Right lobe of liver (tissue), 6 donors: ENCODE data around the gene FAM151A. TPM values are rescaled to one million over a fixed set of nuclear protein-coding genes. Genes with fewer than 3 reads are reported as not detected.
"Not testable (repeated sequence)": the region's sequence is repeated elsewhere in the genome, so short reads cannot be mapped to it uniquely, and the experiment has no call there.

Source experiments
- ATAC-seq, 4 donors: fragments of 200-7000 bp; cut with Tn5 transposase; one replicate each; pipeline ENCODE4 v1.9.1; 2020; ENCODE audit warnings: mild to moderate bottlenecking in 4 of 4, moderate library complexity in 4 of 4
- DNase-seq, 3 donors: peaks; one replicate each; pipeline ENCODE4 v3.0.0-alpha.2; 2020
- H3K27ac ChIP-seq, 3 donors: fragments of 200-600 bp; one replicate each; pipeline ENCODE4 v1.8.0; 2022
- H3K27me3 ChIP-seq, 2 donors: fragments of 200-600 bp; one replicate each; pipeline ENCODE4 v1.8.0; 2022
- H3K36me3 ChIP-seq, 4 donors: fragments of 200-600 bp; sonication (generic) in 1 of 4; one replicate each; pipeline versions ENCODE4 v1.5.1 to v1.8.0; 2017 to 2022; ENCODE audit warnings: control low read depth in 1 of 4
- H3K4me1 ChIP-seq, 4 donors: fragments of 200-600 bp; sonication (generic) in 1 of 4; one replicate each; pipeline versions ENCODE4 v1.5.1 to v1.8.0; 2017 to 2022; ENCODE audit warnings: control low read depth in 1 of 4
- H3K4me3 ChIP-seq, 3 donors: fragments of 200-600 bp; one replicate each; pipeline ENCODE4 v1.8.0; 2022
- H3K9me3 ChIP-seq, 4 donors: fragments of 200-600 bp; sonication (generic) in 1 of 4; one replicate each; pipeline versions ENCODE4 v1.5.1 to v1.8.0; 2017 to 2022; ENCODE audit warnings: control low read depth in 1 of 4
- CTCF ChIP-seq, 4 donors: fragments of 200-600 bp in 3 of 4; fragments of 450-650 bp in 1 of 4; IDR thresholded peaks; one replicate each; pipeline versions ENCODE4 v1.5.1 to v1.8.0; 2016 to 2022; ENCODE audit warnings: antibody characterized with exemption in 4 of 4, mild to moderate bottlenecking in 2 of 4
- POLR2A ChIP-seq: fragments of 450-650 bp; IDR thresholded peaks from one replicate; pipeline ENCODE4 v1.6.1; 2017; ENCODE audit warnings: antibody characterized with exemption, mild to moderate bottlenecking
- WGBS: methylation state at CpG from one replicate; pipeline ENCODE4 v1.1.6; 2018; ENCODE audit warnings: low coverage, low lambda C conversion rate; ENCODE audit not compliant: insufficient coverage; ENCODE audit errors: missing lambda C conversion rate; 5-methylcytosine and 5-hydroxymethylcytosine counted together
- intact Hi-C, 2 donors: fragments of 100-400 bp; cut with DNase I; formaldehyde crosslinking; loops; one replicate each; pipeline versions ENCODE4 v1.11.2 to v1.14.1; 2022
- total RNA-seq, 6 experiments: library from RNA; depleted of rRNA in 2 of 6; stranded (reverse); fragments of >200 nt in 2 of 6; fragmentation: NEBNext Ultra II Directional in 3 of 6; extraction: Animal tissue kit (Norgen Biotek cat#: 25700) in 3 of 6; gene quantifications; one replicate each; pipeline versions ENCODE4 v1.1.0 to v1.2.4, GENCODE V29; 2016 to 2023
- donor health status: DM: no; HTN: yes; CAD: no.
- donor health status: DM: no; HTN: no; CAD: no.
- donor health status: DM: no; HTN: no; CAD: no.
- donor health status: DM: no; HTN: yes; CAD: no.
- donor health status: DM: no; HTN: yes; CAD: no.

FAM151A gene
- total RNA-seq, 6 experiments from 2014 or later, result 0.12 to 72.9 (median 5.2) TPM

- no peak overlapping the region for H3K27ac ChIP-seq
- ATAC-seq, result no peak
- intact Hi-C loops, result no loop called here
Observed at GRCh38 chr1:54643736-54644135, 20.4 kb upstream of the FAM151A start.

DNA sequence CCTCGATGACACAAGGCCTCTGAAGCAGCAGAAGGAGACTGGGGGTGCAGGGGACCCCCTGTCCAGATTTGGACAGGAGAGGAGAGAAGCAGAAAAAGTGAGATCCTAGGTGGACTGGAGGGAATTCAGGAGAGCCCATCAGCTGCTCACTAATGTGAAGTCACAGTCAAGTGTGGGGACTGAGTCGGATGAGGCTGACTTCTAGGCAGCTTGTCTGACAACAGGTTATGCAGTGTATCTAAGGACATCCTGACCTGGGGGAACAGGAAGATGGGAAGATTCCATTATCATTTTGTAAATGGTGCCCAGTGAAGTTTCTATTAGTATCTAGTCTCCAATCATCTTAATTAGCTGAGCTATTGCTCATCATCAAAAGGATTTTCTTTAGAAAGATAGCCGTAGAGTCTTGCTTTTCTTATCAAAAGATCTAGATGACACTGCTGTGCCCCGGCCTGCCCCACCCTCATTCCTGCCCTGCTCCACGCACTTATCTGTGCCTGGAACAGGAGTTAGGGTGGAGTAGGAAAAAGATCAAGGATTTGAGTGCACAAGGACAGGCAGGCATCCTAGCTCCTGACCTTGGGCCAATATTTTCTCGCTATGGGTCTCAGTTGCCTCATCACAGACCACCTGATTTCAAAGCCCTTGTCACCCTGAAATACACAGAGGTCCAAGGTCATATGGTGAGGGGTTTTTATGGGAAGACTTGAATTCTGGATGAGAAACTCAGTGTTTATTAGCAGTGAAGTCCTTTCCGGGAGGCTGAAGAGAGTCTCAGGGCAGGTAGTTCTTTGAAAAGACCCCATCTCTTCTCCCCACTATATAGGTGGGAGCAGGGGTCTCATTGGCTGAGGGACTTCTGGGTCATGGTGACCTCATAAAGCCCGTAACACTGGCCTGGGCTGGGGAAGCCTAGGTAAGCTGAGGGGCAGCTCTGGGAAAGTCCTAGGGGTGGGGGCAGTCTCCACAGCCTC lies 17.8 kb upstream of the FAM151A start, which contains the start of gene MROH7:
Gene MROH7 (plus strand): TSS at position 924 of the 974 bp plus-strand sequence. CDS start 11,141 bp downstream, outside the sequence.
- ATAC-seq, result no peak
- Histone ChIP-seq H3K4me3 (no peak within 1 kb of the TSS), H3K36me3 (no peaks in the 10 kb centered on the region), H3K4me1 (peaks cover 0 to 3% (median 0%) of the 10 kb centered on the region in 4 donors), H3K9me3 (peaks cover 0 to 7% (median 0%) of the 10 kb centered on the region in 4 donors), H3K27me3 (no peaks in the 10 kb centered on the region), H3K27ac (no peak within 1 kb of the TSS)
- DNase-seq, result no peak
- 51% methylated on average over 6 of the region's 8 CpGs for WGBS
- TF ChIP-seq CTCF (IDR thresholded peaks at IDR 0.05) (no peak), POLR2A (no peak)
- intact Hi-C loops, result no loop called here

More at GRCh38 chr1:54643736-54644135, 20.4 kb upstream of the FAM151A start:
- TF ChIP-seq CTCF (IDR thresholded peaks at IDR 0.05) (no peak), POLR2A (no peak)
- Histone ChIP-seq H3K4me3 (no peak overlapping the region), H3K36me3 (no peaks in the 10 kb centered on the region), H3K9me3 (peaks cover 0 to 7% (median 0%) of the 10 kb centered on the region in 4 donors), H3K4me1 (peaks cover 0 to 11% (median 4%) of the 10 kb centered on the region in 4 donors), H3K27me3 (no peaks in the 10 kb centered on the region)
- no peak for DNase-seq

DNA sequence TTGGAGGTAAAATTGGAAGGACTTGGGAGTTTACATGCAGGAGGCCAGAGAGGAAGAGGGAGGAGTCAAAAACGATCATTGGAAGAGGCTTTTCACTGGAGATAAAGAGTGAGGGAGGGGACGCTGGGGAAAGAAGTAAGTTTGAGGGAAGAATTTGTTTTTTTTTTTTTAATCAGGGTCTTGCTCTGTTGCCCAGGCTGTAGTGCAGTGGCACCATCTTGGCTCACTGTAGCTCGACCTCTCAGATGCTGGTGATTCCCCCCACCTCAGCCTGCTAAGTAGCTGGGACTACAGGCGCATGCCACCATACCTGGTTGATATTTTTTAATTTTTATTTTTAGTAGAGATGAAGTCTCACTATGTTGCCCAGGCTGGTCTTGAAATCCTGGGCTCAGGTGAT lies 17.0 kb upstream of the FAM151A start:
- Histone ChIP-seq H3K27me3 (no peaks in the 10 kb centered on the region), H3K9me3 (peaks cover 0 to 7% (median 0%) of the 10 kb centered on the region in 4 donors), H3K27ac (no peak overlapping the region), H3K4me3 (no peak overlapping the region), H3K36me3 (no peaks in the 10 kb centered on the region), H3K4me1 (no peaks in the 10 kb centered on the region)
- WGBS, result 62% methylated on average over 4 of the region's 4 CpGs
- no peak for ATAC-seq
- TF ChIP-seq CTCF (IDR thresholded peaks at IDR 0.05), result no peak
- TF ChIP-seq POLR2A, result no peak
- intact Hi-C loops, result no loop called here
- DNase-seq, result no peak

GRCh38 chr1:54636461-54637446 lies 13.4 kb upstream of the FAM151A start:
- H3K27ac ChIP-seq, H3K9me3 ChIP-seq, H3K4me1 ChIP-seq, ATAC-seq, H3K27me3 ChIP-seq, intact Hi-C loops, H3K36me3 ChIP-seq, H3K4me3 ChIP-seq, DNase-seq: not testable (repeated sequence)
- 53% methylated on average over 12 of the region's 14 CpGs for WGBS

DNA sequence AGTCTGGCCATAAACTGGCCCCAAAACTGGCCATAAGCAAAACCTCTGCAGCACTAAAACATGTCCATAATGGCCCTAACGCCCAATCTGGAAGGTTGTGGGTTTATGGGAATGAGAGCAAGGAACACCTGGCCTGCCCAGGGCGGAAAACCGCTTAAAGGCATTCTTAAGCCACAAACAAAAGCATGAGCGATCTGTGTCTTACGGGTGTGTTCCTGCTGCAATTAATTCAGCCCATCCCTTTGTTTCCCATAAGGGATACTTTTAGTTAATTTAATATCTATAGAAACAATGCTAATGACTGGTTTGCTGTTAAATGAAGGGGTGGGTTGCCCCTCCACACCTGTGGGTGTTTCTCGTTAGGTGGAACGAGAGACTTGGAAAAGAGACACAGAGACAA lies 12.5 kb upstream of the FAM151A start:
- DNase-seq, intact Hi-C loops, H3K27ac ChIP-seq, H3K36me3 ChIP-seq, H3K4me3 ChIP-seq, H3K4me1 ChIP-seq, H3K9me3 ChIP-seq, H3K27me3 ChIP-seq, ATAC-seq: not testable (repeated sequence)
- 91% methylated on average over 6 of the region's 7 CpGs for WGBS
